ENCODE data around the gene COL11A1.
"Not testable (repeated sequence)": the region's sequence is repeated elsewhere in the genome, so short reads cannot be mapped to it uniquely, and the experiment has no call there.

Gene COL11A1

GRCh38 chr1:103075316-103076000 is 32.9 kb downstream of the COL11A1 start:
- no peak for DNase-seq

- DNase-seq = no peak
Observed at GRCh38 chr1:103074224-103074623, 34.1 kb downstream of the COL11A1 start.

GRCh38 chr1:103069201-103069600 is 39.1 kb downstream of the COL11A1 start:
- DNase-seq = no peak

- DNase-seq = peak; percentile 7
Observed at GRCh38 chr1:103063921-103064320, 44.4 kb downstream of the COL11A1 start.

- DNase-seq = no peak
Observed at GRCh38 chr1:103058391-103058790, 49.9 kb downstream of the COL11A1 start.

- no peak for DNase-seq
Observed at GRCh38 chr1:103056423-103056822, 51.9 kb downstream of the COL11A1 start.

GRCh38 chr1:103028110-103028509 is 80.2 kb downstream of the COL11A1 start:
- DNase-seq = not testable (repeated sequence)

- no peak for DNase-seq
Observed at GRCh38 chr1:103025858-103026409, 82.4 kb downstream of the COL11A1 start.

- no peak for DNase-seq
Observed at GRCh38 chr1:103024051-103024450, 84.3 kb downstream of the COL11A1 start.

- DNase-seq = no peak
Observed at GRCh38 chr1:103002005-103002404, 106.3 kb downstream of the COL11A1 start.

- no peak for DNase-seq
Observed at GRCh38 chr1:102978874-102979273, 129.4 kb downstream of the COL11A1 start.

- DNase-seq = no peak
Observed at GRCh38 chr1:102977292-102977691, 131.0 kb downstream of the COL11A1 start.

GRCh38 chr1:102970496-102971078 is 137.7 kb downstream of the COL11A1 start:
- peak; percentile 58 for DNase-seq

GRCh38 chr1:102967786-102968185 is 140.5 kb downstream of the COL11A1 start:
- peak; percentile 4 for DNase-seq

- no peak for DNase-seq
Observed at GRCh38 chr1:102961549-102961948, 146.8 kb downstream of the COL11A1 start.

GRCh38 chr1:102954576-102954975 is 153.7 kb downstream of the COL11A1 start:
- DNase-seq = no peak

GRCh38 chr1:102952400-102952799 is 155.9 kb downstream of the COL11A1 start:
- no peak for DNase-seq

GRCh38 chr1:102942324-102942723 is 166.0 kb downstream of the COL11A1 start:
- DNase-seq = peak; percentile 65

GRCh38 chr1:102941366-102941947 is 166.9 kb downstream of the COL11A1 start:
- peak; percentile 62 for DNase-seq

GRCh38 chr1:102937401-102937800 is 170.9 kb downstream of the COL11A1 start:
- no peak for DNase-seq

- DNase-seq = not testable (repeated sequence)
Observed at GRCh38 chr1:102933362-102933761, 175.0 kb downstream of the COL11A1 start.

- DNase-seq = peak; percentile 69
Observed at GRCh38 chr1:102919659-102920058, 188.7 kb downstream of the COL11A1 start.

GRCh38 chr1:102901996-102902395 is 206.3 kb downstream of the COL11A1 start:
- DNase-seq = peak; percentile 34

- no peak for DNase-seq
Observed at GRCh38 chr1:102899935-102900334, 208.4 kb downstream of the COL11A1 start.
